HG03280 (cell line): ENCODE data around the gene EPHA2.

Experiments used
- ATAC-seq: cut with Tn5 transposase; IDR thresholded peaks from one replicate; pipeline ENCODE4 v1.9.1; 2021; ENCODE audit warnings: mild to moderate bottlenecking, moderate library complexity; ENCODE audit not compliant: unreplicated experiment

EPHA2 gene

DNA sequence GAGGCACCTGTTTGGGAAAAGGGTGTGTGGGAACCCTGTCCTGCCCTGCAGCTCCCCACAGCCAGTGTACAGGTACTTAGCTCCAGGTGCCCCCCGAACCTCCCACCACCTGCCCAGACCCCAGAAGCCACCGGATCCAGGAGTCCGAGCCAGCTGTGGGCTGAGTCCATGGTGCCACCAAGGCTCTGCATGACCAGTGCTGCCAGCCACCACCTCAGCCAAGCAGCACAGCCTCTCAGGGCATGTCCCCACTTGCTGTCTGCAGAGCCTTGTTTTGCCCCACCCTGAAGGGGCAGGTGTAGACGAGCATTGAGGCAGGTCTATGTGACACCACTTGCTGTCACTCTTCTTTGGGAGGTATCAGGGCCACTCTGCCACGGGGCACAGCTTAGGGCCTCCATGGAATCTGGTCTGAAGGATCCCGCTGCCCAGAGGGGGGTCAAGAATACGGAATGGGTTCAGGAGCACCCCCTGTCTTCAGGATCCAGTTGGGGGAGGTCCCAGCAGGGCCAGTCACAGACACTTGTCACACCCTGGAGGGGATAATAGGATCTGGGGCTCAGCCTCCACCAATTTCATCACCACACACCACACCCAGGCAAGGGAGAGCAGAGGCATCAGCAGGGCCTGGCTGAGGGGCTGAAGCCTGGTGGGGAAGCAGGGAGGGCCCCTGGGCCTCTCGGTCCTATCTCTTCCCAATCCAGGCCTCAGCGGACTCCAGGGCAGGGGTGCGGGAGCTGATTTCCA is 28.9 kb upstream of the EPHA2 start:
- ATAC-seq: no peak

DNA sequence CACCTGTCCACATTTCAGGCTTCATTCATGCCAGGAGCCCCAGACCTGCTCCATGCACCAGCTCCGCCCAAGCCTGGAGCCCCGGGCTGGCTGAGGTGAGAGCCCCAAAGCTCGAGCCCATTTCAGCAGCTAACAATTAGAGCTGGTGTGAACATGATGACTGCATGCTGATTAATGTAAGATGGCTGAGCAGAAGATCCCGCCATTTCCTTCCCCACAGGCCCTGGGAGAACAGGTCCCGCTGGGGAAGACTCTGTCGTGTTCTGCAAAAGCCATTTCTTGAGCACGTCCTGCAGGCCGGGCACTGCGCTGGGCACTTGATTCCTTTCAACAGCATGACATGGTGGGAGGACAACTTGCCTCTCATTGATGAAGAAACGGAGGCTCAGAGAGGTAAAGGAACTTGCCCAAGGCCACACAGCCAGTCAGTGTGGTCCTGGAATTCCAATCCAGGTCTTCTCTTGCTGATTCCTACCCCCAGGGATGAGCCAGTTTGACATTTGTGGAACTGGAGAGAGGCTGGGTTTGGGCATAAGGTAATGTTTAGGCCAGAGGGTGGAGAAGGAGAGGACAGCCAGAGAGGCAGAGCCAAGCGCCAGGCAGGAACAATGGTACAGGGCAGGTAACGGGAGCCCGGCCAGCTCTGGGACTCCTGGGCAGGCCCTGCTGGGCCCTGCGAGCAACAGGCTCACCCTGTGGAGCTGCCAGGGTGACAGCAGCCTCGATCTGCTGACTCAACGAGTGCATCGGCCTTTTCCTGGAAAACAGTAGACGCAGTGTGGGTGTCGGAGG is 28.1 kb upstream of the EPHA2 start:
- no peak for ATAC-seq

DNA sequence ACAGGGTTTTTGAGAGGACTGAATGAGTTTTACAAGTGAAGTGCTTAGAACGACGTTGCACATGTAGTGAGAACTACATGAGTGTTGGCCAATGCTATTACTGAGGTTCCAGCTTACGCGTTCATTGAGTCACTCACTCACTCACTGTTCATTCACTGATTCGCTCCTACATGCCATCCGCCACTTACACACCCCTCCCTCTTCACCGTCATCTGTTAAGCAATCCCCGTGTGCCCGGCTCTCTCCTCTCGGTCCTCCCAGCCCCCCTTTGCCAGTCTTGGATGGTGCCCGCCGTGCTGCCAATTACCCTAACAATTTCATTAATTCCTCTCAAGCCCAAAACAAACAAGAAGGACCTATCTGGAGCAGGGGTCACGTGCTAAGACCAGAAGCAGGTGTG is 27.3 kb upstream of the EPHA2 start:
- ATAC-seq: no peak

DNA sequence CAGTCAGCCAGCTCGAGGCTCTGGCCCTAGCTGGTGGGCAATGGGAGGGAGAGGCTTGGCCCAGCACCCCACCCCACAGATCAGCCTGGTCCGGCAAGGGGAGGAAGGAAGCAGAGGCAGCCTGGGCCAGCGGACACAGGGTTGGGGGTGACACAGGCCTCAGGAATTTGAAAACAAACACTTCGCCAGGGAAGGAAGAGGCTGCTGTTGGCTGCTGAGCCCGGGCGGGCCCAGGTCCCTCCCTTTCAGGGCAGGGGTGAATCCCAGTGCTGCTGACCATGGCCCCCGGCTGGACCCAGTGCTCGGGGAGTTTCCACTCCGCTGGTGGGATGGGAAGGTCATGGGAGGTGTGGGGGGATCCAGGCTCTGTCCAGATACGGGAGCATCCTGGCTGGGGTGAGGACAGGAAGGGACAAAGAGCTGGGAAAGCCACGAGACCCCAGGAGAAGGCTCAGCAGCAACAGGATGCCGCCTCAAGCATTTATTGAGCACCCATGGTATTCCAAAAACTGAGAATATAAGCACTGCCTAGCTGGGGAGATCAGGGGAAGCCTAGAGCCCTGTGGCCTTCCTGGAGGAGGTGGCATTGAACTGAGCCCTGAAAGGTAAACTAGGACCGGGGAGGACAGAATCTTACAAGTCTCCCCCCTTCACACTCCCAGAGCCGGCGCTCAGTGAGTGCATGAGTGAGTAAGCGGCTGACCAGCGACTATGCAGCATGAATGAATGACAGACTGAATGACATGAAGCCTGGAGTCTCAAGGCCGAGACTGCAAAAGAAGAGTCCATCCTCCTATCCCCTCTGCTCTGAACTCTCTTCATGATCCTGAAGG is 26.2 kb upstream of the EPHA2 start:
- ATAC-seq: no peak

DNA sequence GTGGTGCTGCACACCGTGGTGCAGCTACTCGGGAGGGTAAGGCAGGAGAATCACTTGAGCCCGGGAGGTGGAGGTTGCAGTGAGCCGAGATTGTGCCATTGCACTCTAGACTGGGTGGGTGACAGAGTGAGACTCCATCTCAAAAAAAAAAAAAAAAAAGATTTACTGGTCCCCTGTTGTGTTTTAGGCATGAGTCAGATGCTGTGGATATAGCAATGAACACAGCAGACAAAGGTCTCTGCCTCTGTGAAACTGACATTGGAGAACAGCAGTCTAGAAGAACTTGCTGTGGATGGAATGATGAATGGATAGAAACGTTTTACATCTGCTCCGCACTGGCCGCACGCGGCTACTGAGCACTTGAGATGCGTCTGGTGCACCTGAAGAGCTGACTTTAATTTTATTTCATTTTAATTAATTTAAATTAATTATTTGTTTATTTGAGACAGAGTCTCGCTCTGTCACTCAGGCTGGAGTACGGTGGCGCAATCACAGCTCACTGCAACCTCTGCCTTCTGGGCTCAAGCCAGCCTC is 24.5 kb upstream of the EPHA2 start:
- ATAC-seq: no peak

DNA sequence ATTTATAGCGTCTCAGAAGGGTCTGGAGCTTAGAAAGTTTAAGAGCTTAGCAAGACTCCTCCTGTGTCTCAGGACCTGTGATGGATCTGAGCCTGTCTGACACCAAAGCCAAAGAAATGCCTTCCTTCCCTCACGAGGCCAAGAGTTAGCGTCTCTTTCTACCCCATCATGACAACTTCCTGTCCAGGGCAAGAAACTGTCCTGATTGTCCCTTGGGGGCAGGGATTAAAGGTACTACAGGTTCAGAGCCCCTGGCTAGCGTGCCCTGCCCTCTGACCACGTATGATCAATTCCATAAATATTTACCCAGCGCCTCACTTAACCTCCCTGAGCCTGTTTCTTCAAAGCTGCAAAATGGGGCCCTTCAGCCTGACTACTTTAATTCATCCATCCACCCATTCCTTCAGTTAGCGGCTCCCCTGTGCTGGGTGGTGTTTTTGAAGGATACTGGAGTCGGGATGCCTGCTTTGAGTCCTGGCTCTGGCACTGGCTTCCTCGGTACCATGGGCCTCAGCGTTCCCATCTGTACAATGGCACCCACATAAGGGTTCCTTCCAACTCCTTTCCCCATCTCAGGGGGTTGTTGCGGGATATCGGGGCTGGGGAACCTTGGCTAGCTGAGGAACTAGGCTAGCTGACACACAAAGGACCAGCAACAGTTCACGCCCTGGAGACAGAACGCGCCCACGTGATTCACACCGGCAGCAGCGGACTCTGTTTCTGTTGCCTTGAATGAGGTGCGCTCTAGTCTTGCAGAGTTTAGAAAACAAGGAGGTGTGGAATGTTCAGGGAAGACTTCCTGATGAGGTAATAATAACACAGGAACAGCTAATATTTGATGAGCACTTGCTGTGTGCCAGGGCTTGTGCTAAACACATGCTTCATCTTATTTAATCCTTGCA is 23.0 kb upstream of the EPHA2 start:
- ATAC-seq: no peak

DNA sequence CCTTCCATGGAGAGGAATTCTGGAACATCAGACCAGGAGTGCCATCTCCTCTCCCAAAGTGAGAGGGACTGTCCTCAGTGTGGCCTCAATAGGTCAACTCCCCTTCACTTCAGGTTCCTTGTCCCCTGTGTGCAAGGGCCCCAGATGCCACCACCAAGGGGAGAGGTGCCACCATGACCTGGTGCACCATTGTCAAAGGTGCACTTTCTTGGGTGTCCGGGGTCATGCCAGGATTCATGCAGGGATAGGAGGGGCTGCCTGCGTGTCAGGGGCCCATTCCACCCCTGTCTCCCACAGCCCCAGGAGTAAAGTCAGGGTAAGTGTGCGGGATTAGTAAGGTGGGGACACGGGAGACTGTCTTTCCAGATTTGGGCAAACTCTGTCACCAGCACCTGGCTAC is 21.4 kb upstream of the EPHA2 start:
- no peak for ATAC-seq

DNA sequence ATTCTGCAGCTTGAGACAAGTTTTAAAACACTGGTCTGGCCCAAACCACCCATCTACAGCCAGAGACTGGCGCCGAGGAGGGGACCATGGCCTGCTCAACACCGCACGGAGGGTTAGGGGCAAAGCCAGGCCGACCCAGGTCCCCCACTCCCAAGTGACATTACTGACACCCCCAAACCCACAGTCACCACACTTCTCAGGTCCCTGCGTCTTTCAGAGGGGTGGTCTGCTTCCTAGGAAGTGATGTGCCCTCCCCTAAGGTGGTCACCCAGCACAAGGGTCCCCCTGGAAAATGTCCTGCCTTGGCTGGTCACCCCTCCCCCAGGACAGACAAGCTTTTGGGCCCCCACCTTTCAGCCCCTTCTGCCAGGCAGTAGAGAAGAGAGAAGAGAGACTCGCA is 20.8 kb upstream of the EPHA2 start:
- ATAC-seq: no peak

DNA sequence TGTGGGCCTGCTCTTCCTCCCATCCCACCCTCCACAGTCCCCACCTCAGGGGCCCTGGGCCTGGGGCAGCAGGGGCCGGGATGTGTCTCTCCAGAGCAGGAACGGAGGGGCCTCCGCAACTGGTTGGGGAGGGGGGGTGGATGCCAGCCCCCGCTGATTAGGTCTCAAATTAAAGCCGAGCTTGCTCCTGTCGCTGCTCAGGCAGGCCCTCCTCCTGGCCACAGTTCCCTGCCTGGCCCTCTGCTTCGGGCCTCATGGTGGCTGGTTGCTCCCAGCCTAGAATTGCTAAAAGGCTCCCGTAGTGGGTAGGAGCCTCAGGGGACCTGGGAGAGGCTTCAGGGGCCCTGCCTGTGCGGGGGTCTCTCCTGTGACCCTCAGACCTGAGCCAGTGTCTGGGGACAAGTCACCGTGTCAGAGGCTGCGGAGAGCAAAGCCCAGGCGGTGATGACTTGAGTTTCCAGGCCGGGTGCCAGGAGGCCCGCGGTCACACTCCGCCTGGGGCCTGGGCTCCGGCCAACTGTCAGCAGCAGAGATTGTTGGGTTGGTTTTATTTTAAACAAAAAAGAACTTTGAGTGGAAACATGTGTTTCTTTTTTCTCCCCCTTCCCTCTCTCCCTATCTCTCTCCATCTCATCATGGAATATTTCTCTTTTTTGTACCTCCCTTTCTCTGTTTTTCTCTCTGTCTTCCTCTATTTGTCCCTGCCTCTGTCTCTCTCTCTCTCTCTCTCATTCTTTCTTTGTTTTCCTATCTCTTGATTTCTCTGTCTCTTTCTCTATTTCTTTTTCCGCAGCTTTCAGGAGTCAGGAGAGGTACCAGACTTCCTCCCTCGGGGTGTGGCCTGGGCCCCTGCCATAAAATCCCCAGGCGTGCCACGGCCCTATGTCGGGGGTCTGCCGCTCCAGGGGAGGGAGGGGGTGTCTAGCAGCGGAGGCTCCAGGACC is 20.0 kb upstream of the EPHA2 start:
- ATAC-seq: no peak

DNA sequence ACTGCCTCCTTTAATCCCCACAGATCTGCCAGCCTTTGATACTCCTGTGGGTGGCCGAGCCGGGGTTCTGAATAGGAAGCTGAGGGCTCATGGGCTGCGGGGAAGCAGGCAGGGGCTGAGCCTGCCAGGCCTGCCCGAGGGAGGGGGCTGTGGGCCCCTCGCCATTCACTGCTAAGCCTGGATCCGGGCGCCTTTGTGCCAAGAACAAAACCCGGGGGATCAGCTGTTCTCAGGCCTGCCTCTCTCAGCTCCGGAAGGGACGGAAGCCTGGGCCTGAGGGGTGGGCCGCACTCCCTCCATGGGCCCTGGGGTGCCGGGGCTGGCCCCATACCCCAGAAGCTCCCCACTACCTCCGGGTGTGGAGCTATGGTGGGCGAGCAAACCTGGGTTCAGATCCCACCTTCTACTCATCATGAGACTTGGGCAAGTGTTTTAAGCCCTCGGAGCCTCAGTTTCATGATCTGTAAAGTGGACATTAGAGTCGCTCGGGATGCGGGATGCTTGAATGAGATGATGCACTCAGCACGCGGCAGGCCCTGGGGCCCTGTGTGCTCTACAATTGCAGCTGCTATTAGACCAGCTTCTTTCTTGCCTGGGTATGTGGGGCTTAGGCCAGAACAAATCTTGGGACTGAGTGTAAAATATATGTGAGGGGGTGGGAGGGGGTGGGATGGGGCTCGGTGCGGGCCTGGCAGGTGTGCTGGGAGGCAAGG is 19.2 kb upstream of the EPHA2 start:
- ATAC-seq: no peak

DNA sequence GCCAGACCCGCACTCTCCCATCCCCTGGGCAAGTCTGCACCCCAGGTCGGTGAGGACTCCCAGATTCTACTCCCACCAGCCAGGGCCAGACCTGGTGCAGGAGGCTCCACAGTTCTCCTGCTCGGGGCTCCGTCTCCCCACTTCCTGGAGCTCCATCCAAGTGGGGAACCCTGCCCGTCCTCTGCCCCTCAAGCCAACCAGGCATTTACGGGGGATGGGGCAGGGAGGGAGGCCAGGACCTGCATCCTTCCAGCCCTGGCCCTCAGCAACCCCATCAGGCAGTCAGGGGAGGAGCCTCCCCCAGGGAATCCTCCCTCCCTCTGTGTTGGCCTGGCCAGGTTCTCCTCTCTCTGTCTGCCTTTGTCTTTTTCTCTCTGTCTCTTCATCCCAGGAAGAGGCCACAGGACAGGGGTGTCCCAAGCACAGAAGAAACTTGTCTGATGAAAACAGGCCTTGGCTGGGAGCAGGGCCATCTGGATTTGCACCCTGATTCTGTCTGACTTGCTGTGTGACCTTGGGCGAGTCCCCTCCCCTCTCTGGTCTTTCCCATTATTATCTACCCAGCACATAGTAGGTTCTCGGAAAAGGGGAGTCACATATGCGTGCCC is 18.5 kb upstream of the EPHA2 start:
- no peak for ATAC-seq

DNA sequence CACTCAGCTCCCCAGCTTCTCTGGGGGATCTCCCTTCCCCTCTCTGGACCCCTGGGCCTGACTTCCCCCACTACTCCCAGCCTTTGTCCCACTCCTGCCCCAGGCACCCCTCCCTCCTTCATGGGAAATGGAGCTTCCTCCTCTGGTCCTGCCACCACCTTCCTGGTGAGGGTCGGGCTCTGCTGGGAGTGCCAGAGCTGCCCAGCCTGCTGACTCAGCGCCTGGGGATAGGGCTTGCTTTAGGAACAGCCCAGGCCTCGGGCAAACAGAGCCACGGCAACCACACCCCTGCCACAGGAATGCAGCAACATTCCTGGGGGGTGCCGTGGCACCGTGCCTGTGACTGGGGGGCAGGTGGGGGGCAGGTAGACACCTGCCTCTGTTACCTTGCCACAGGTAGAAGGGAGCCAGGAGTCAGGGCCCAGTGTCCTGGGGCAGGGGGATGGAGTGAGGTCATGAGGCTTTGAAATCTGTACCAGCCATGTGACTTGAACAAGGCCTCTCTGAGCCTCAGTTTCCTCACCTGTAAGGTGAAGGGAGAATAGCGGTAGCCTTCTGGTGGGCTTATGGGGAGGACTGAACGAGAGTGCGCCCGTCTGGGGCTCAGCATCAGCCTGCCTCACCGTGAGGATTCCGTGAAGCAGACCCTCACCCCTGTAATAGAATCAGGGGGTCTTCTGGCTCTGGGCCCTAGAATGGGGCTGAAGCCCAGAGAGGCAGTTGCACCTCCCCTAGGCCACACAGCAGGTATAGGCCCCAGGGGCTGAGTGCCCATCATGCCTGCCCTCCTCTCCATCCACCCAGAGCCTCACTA is 17.8 kb upstream of the EPHA2 start:
- ATAC-seq: no peak

DNA sequence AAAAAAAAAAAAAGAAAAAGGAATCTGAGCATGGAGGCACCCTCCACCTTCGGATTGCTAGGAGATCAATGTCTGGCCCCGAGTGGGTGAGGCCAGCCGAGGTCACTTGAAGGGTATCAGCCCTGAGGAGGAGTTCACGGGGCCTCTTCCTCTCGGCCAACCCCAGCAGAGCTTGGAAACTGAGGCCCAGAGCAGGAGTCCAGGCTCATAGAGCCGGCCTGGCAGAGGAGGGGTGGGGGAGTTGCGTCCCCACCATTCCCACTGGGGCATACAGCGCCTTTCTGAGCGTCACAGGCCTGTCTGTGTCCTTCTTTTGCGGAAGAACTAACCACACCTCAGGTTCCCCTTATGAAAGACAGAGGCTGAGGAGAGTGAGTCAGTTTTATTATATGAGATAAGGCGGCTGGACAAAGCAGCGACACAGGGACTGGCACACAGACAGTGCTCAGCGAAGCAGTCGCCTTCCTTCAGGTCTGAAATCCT is 17.1 kb upstream of the EPHA2 start:
- no peak for ATAC-seq

DNA sequence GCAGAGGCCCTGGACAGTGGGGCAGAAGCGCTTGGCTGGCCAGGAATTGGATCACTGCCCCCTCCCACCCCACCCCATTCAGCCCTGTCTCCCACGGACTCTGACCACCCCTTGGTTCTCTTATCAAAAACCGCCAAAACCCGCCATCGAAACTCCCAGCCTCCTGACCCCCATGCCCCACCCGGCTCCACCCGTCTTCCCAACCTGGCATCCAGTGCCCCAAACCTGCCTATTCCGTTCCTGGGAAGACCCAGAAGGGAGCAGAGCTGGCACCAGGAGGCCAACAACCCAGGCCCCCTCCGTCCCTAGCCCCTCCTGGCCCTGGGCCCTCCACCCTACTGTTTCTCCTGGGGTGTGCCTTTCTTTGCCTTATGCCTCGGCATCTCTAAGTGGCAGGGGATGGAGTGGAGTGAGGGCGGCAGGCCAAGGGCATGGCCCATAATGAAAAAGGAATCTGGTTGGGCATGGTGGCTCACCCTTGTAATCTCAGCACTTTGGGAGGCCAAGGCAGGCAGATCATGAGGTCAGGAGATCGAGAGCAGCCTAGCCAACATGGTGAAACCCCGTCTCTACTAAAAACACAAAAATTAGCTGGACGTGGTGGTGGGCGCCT is 16.5 kb upstream of the EPHA2 start:
- ATAC-seq: no peak

DNA sequence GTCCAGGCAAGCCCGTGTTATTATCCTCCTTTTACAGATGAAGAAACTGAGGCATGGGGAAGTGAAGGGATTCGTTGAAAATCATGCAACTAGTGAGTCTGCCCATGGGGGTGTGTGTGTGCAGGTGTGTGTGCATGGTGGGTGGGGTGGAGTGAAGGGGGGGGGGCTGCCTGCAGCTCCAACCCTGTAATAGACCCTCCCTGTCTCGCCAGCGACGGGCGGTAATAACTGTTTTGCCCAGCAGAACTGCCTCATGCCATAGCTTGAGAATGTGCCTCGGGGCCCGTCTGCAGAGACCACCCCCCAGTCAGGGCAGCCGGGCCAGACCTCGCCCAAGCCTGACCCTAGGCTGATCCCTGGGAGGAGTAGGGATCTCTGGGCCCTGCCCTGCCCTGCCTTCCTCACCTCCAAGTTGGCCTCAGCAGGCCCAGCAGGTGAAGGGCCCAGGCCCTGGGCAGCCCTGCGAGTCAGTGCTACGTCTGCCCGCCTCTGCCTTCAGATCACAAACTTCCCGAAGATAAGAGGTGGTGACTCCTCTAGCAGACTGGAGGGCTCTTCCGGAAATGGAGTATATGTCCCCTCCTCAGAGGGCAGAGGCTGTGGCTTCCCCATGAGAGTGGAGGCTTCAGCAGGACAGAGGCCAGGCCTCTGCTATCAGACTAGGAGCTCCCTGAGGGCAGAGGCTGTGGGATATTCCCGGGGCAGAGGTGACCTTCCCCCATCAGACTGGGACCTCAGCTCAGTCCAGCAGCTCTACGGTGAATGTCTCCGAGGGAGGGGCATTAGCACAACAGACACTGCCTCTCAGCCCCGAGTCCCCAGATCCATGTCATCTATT is 15.7 kb upstream of the EPHA2 start:
- ATAC-seq: no peak

DNA sequence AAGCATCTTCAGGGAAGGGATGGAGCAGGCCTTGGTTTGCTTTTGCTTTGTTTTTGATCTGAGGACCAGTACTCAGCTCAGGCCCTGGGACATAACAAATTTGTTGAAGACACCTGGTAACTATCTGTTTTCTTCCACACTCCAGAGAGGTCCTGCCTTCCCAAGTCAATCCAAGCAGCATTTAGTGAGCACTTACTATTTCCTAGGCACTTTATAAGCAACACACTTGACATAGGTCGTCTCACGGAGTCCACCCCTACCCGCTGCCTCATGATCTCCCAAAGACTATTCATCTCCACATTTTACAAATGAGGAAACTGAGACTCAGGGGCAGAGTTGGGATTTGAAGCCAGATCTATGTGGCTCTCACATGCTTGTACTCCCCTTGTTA is 14.4 kb upstream of the EPHA2 start:
- ATAC-seq: no peak
